Cortex of kidney (tissue), 1 donor: Measurements from ENCODE around the gene ZNF438.

Experiments used
- DNase-seq: peaks from one replicate; lab custom pipeline; 2025; lab: John Stamatoyannopoulos, UW

Gene ZNF438

GRCh38 chr10:31011017-31011664 lies 20.5 kb downstream of the ZNF438 start:
- DNase-seq: no peak

GRCh38 chr10:31010062-31010461 lies 21.6 kb downstream of the ZNF438 start:
- DNase-seq: no peak

GRCh38 chr10:31005895-31006294 lies 25.8 kb downstream of the ZNF438 start:
- DNase-seq: no peak

- no peak for DNase-seq
Measured at GRCh38 chr10:31004611-31005193, 27.0 kb downstream of the ZNF438 start.

- no peak for DNase-seq
Measured at GRCh38 chr10:31001740-31002139, 29.9 kb downstream of the ZNF438 start.

GRCh38 chr10:31000867-31001266 lies 30.8 kb downstream of the ZNF438 start:
- DNase-seq: no peak

- no peak for DNase-seq
Measured at GRCh38 chr10:31000071-31000782, 31.4 kb downstream of the ZNF438 start.

GRCh38 chr10:30999070-30999712 lies 32.5 kb downstream of the ZNF438 start:
- no peak for DNase-seq

GRCh38 chr10:30997536-30998235 lies 34.0 kb downstream of the ZNF438 start:
- DNase-seq: no peak

GRCh38 chr10:30996481-30997005 lies 35.1 kb downstream of the ZNF438 start:
- DNase-seq: no peak

- no peak for DNase-seq
Measured at GRCh38 chr10:30995081-30995770, 36.4 kb downstream of the ZNF438 start.

GRCh38 chr10:30993155-30993554 lies 38.5 kb downstream of the ZNF438 start:
- no peak for DNase-seq

- DNase-seq: no peak
Measured at GRCh38 chr10:30992681-30993080, 39.0 kb downstream of the ZNF438 start.

- no peak for DNase-seq
Measured at GRCh38 chr10:30991647-30992011, 40.0 kb downstream of the ZNF438 start.

- DNase-seq: no peak
Measured at GRCh38 chr10:30990971-30991646, 40.6 kb downstream of the ZNF438 start.

- DNase-seq: no peak
Measured at GRCh38 chr10:30990351-30990750, 41.3 kb downstream of the ZNF438 start.

- DNase-seq: no peak
Measured at GRCh38 chr10:30988831-30989435, 42.7 kb downstream of the ZNF438 start.

GRCh38 chr10:30987463-30987862 lies 44.2 kb downstream of the ZNF438 start:
- DNase-seq: no peak

- DNase-seq: no peak
Measured at GRCh38 chr10:30986053-30986555, 45.6 kb downstream of the ZNF438 start.

GRCh38 chr10:30985512-30985911 lies 46.2 kb downstream of the ZNF438 start:
- no peak for DNase-seq
